Measurements from ENCODE around the gene FKBP8. TPM values are rescaled to one million over a fixed set of nuclear protein-coding genes. Genes with fewer than 3 reads are reported as not detected.

Gene FKBP8
- total and polyA plus RNA-seq, 7 donors: 200 to 456 (median 366) TPM

DNA sequence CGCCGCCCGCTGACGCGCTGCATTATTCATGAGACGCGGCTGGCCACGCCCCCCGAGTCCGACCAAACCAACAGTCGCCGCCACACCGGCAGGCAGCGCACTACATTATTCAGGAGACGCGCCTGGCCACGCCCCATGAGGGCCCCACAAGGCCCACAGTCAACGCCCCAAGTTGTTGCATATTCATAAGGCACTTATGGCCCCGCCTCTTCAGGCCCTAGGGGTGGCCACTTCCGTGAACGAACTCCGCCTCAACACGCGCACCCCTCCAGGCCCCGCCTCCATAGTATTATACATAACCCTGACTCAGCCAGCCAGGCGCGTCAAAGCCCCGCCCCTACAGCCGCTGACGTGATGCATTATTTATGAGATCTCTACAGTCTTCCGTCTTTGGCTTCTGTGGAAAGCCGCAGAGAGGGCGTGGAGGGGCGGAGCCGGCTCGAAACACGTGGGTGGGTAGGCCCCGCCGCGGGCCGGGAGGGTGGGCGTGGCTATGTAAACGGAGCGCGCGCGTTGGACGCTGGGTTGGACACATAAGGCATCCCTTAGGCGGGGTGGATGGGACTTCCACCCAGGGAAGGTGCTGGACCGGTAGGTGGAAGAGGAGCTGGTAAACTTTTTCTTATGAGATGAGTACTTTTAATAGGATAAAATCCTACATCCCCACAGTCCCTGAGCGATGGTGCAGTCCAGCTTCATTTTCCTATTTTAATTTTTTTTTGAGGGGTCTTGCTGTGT, 21.1 kb downstream of the FKBP8 start:
- Histone ChIP-seq H3K27me3 (no peaks in the 10 kb centered on the region), H3K4me1 (peaks cover 0 to 18% (median 15%) of the 10 kb centered on the region in 4 donors), H3K36me3 (no peaks in the 10 kb centered on the region), H3K27ac (peak overlapping the region; percentile 99 to 100 (median 99)), H3K9me3 (no peaks in the 10 kb centered on the region), H3K4me3 (peak overlapping the region; percentile 85 to 100 (median 94))
- DNase-seq: peak; percentile 100
- 1 to 2% methylated on average over 51 of the region's 51 CpGs for WGBS, 2 donors
- TF ChIP-seq EP300 (IDR thresholded peaks at IDR 0.05): peak in 1 of 4 donors; percentile 68
- peak; percentile 54 to 75 (median 60) for TF ChIP-seq POLR2AphosphoS5 (IDR thresholded peaks at IDR 0.05)
- TF ChIP-seq CTCF (IDR thresholded peaks at IDR 0.05): no peak
- peak in 1 of 2 donors; percentile 9 for TF ChIP-seq POLR2A (IDR thresholded peaks at IDR 0.05)
- intact Hi-C loops (cut with DNase I): loop anchor here (1.0 to 5.0 kb wide), 4 partner anchors 21 to 60 kb away; partner anchors contain the start of genes FKBP8, KXD1 and UBA52

- WGBS, 2 donors: 0 to 1% methylated on average over 52 of the region's 52 CpGs
- intact Hi-C loops (cut with DNase I): loop anchor here (1.0 to 5.0 kb wide), 4 partner anchors 21 to 59 kb away; partner anchors contain the start of genes FKBP8, KXD1 and UBA52
These were observed 21.7 kb downstream of the FKBP8 start, which contains the start of gene ELL for GRCh38 chr19:18521692-18522123. Gene ELL, minus strand, starts transcription at chr19:18522070. Its CDS starts 15 bp downstream, at chr19:18522055.

DNA sequence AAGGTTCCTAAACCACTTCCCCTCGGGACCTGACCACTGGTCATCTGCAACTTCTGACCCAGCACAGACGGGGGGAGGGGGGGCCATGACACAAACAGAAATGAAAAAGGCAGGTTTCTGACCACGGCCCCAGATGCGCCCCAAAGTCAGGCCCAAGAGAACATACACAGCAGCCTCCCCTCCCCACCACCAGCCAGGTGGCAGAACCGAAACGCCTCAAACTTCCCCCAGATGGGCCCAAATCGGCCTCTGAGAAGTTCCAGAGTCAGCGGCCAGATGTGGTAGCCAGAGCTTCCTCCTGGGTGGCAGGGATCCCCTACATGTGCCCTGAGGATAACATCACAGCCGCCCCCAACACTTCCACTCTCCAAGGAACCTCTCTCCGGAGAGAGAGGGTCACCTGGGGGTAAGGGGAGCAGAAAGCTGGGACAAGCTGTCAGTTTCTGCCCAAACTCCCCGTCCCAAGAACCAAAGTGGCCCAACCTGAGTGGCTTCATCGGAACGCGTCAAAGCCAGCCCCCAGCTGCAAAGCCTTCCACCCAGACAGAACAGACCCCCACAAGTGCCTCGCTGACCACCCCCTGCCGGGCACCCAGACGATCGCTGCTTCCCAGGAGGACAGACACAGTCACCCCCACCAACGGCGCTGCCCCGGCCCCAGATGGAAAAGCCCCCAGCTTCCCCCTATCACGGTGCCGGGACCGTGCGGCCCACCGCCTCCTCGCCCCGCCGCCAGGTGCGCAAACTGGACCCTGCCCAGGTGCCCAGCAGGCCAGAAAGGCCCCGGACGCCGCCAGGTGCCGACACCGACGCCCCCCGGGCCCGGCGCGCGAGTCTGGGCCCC, 22.3 kb downstream of the FKBP8 start:
- Histone ChIP-seq H3K27me3 (no peaks in the 10 kb centered on the region), H3K9me3 (no peaks in the 10 kb centered on the region), H3K4me1 (peaks cover 0 to 26% (median 17%) of the 10 kb centered on the region in 4 donors), H3K27ac (peak overlapping the region; percentile 99 to 100 (median 99)), H3K36me3 (no peaks in the 10 kb centered on the region), H3K4me3 (peak overlapping the region; percentile 85 to 100 (median 94))
- intact Hi-C loops (cut with DNase I): loop anchor here (5.0 kb wide), 2 partner anchors 51 to 59 kb away; partner anchors contain the start of gene UBA52
- WGBS, 2 donors: 0 to 1% methylated on average over 41 of the region's 41 CpGs
- peak; percentile 81 for DNase-seq
- TF ChIP-seq CTCF (IDR thresholded peaks at IDR 0.05) (no peak), EP300 (IDR thresholded peaks at IDR 0.05) (no peak), POLR2A (IDR thresholded peaks at IDR 0.05) (no peak), POLR2AphosphoS5 (IDR thresholded peaks at IDR 0.05) (no peak)

More at GRCh38 chr19:18521692-18522123, 21.7 kb downstream of the FKBP8 start, which contains the start of gene ELL:
- DNase-seq: no peak
- no peaks in the 10 kb centered on the region for H3K9me3 ChIP-seq
- H3K4me3 ChIP-seq: peak within 1 kb of the TSS; percentile 85 to 100 (median 94)
- H3K27ac ChIP-seq: peak within 1 kb of the TSS; percentile 99 to 100 (median 99)
- TF ChIP-seq EP300 (IDR thresholded peaks at IDR 0.05) (no peak), CTCF (IDR thresholded peaks at IDR 0.05) (no peak), POLR2A (IDR thresholded peaks at IDR 0.05) (peak; percentile 95 to 97), POLR2AphosphoS5 (IDR thresholded peaks at IDR 0.05) (peak; percentile 98 to 99 (median 98))
- no peaks in the 10 kb centered on the region for H3K36me3 ChIP-seq
- no peaks in the 10 kb centered on the region for H3K27me3 ChIP-seq
- peaks cover 0 to 19% (median 15%) of the 10 kb centered on the region in 4 donors for H3K4me1 ChIP-seq

DNA sequence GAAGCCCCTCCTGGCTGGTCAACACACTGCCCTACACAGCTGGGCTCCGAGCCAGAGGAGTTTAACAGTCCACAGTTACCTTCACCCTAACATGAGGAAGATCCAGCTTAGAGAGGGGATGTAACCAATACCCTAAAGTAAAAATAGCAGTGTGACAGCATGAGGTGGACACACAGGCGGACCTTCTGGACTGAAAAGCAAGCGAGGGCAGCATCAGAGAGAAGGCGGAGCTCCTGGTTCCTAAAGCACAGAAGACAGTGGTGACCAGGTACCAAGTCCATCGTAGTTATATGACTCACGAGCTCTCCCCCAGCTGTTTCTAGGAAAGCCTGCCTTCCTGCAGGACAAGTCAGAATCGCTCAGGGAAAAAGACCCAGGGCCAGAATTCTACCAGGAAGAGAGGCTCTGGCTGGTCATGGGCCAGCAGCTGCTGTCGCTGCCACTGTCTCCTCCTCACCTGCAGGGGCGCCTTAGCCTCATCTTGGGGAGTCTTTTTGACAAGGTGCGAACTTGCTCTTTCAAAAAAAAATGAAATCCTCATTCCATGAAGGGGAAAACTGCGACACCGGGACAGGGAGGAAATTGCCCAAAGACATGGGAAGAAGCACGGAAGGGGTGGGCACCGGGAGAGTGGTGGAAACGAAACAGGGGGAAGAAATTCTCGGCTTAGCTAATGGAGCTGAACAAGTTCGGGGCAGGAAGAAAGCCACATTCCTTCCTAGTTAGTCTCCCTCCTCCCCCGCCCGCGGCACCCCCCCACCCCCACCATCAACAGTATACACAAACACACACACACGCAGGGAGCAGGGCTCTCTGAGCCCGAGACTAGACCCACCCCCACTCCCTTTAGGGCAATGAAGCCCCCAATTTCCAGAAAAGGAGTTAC, 23.2 kb downstream of the FKBP8 start:
- H3K4me1 ChIP-seq: peaks cover 0 to 35% (median 24%) of the 10 kb centered on the region in 4 donors
- no peaks in the 10 kb centered on the region for H3K36me3 ChIP-seq
- 8 to 12% methylated on average over 22 of the region's 22 CpGs for WGBS, 2 donors
- TF ChIP-seq EP300 (IDR thresholded peaks at IDR 0.05) (no peak), CTCF (IDR thresholded peaks at IDR 0.05) (peak; percentile 7 to 75 (median 60)), POLR2AphosphoS5 (IDR thresholded peaks at IDR 0.05) (peak in 3 of 4 donors; percentile 17 to 68 (median 23)), POLR2A (IDR thresholded peaks at IDR 0.05) (no peak)
- H3K27me3 ChIP-seq: no peaks in the 10 kb centered on the region
- peak overlapping the region; percentile 99 to 100 (median 99) for H3K27ac ChIP-seq
- peak overlapping the region; percentile 85 to 100 (median 94) for H3K4me3 ChIP-seq
- H3K9me3 ChIP-seq: no peaks in the 10 kb centered on the region
- intact Hi-C loops (cut with DNase I): loop anchor here (2.0 to 5.0 kb wide), 3 partner anchors 39 to 58 kb away; partner anchors contain the start of gene UBA52
- DNase-seq: peak; percentile 87

All from sigmoid colon (tissue), 7 donors.